Stimulated activated naive CD8-positive, alpha-beta T cell treated with anti-CD3 and anti-CD28 coated beads, Interleukin-15, Interleukin-2, amounts not matched to agents 100 U/mL and 50 U/mL, for 24 hours (primary cell): ENCODE measurements around the gene PHF3.
"Not testable (repeated sequence)": the region's sequence is repeated elsewhere in the genome, so short reads cannot be mapped to it uniquely, and the experiment has no call there.

ENCODE experiments used
- ATAC-seq: fragments of 150-1000 bp; cut with Tn5 transposase; one replicate; pipeline ENCODE4 v1.10.0; 2021
- DNase-seq: peaks from one replicate; pipeline ENCODE4 v3.0.0; 2021

The PHF3 gene

GRCh38 chr6:63706630-63707029 is 71.0 kb downstream of the PHF3 start:
- ATAC-seq (no peak), DNase-seq (no peak)

DNA sequence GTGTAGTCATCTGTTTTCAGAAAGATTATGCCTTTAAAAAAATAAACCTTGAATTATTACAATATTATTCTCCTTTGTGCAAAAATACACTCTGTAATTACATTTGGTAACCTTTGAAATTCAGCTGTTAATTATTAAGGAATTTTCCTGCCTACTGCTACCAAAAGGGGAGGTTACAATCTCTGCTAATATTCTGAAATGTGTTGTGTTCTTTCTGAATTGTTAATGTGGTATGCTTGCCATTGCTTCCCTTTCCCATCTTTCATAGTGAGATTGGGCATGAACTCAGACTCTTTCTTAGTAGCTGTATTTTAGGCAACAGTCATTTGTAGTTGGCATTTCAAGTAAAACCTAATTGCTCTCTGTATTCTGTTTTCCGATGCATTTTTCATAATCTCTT is 73.0 kb downstream of the PHF3 start:
- no peak for DNase-seq
- ATAC-seq: no peak

DNA sequence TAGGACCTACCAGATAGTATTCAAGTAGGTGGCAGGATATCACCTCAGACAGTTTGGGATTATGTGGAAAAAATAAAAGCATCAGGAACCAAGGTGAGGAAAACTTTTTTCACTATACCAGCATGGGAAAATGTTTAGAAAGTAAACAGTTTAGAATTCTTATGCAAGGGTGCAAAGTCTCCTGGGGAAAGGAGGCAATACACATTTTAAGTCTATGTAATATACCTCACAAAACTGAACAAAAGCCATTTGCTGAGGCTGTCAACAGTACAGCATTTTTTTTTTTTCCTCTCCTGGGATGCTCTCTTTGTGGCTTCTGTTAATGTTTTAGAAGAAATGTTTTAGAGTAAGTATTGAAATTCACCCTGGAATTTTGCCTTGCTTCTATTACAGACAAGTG is 73.5 kb downstream of the PHF3 start:
- ATAC-seq (no peak), DNase-seq (no peak)

DNA sequence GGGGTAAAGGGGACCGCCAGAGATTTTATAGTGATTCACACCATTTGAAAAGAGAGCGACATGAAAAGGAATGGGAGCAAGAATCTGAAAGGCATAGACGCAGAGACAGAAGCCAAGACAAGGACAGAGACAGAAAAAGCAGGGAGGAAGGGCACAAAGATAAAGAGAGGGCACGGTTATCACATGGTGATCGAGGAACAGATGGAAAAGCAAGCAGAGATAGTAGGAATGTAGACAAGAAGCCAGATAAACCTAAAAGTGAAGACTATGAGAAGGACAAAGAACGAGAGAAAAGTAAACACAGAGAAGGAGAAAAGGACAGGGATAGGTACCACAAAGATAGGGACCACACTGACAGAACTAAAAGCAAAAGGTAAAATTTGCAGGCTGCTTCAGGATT is 77.7 kb downstream of the PHF3 start:
- ATAC-seq (no peak), DNase-seq (no peak)

DNA sequence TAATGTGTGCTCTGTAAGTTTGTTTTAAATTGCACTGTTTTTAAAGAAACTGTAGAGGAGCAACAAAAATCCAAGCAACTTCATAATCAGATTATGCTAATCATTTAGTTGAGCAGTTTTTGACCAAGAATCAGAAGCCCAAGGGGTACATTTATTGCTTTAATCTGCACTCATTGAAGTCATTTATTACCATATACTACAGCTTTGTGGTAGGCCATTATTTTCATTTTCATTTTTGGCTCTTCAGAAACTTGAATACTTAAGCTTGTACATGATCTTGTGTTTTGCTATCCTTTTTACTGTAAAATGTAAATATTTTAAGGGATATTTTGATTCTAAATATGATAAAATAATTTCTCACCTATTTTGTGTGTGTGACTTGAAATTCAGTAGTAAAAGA is 78.5 kb downstream of the PHF3 start:
- DNase-seq (no peak), ATAC-seq (no peak)

DNA sequence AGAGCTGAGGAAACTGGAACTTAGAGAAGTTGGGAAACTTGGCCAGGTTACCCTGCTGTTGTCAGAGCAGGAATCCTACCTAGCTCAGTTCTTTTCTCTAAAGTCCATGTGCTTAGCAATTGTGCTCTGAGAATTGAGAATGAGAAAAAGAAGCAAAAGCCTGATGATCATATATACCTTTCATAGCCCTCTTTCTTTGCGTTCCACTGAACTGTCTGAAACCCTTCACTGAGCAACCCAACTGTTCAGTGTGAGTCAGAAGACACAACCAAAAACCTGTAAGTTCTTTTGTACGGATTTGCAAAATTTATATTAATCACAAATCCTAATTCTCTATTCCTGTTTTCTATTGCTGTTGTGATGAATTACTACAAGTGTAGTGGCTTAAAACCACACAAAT is 80.6 kb downstream of the PHF3 start:
- ATAC-seq (no peak), DNase-seq (no peak)

GRCh38 chr6:63721181-63721580 is 85.6 kb downstream of the PHF3 start:
- no peak for ATAC-seq
- no peak for DNase-seq

DNA sequence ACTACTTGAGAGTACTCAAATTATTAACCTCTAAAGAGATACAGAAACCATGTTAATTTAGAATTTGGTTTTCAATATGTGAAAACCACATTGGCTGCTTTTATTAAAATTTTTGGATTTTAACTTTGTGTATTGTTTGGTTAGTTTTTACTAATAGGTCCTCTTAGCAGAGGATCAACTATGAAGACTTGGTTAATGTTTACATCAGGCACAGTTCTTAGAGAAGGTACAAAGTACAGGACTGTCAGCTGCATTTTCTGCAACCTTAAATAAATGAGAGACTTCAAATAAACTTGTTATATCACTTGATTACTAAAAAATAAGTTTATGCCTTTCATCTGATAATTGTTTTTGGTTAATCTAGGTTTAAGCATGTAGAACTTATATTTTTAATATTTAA is 89.1 kb downstream of the PHF3 start:
- no peak for DNase-seq
- ATAC-seq: no peak

GRCh38 chr6:63730311-63730710 is 94.7 kb downstream of the PHF3 start:
- DNase-seq (no peak), ATAC-seq (no peak)

DNA sequence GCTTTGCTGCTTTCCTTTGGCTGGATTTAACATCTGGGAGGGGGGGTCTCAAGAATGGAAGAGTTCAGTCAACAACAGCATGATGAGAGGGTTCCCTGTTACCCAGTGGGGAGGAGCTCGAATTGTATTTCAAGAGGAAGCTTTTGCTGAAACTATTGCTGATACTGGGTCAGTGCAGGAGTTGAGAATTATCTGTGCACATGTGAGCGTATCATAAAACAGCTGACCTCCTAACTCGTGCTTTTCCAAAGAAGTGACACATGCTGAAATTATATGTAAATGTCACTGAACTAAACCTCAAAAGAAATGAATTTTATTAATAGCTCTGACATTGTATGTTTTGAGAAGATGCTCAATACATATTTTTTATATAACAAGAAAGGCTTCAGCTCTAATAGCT is 96.3 kb downstream of the PHF3 start:
- ATAC-seq: no peak
- no peak for DNase-seq

- no peak for DNase-seq
- no peak for ATAC-seq
Measured at GRCh38 chr6:63732336-63732735, 96.7 kb downstream of the PHF3 start.

- DNase-seq (no peak), ATAC-seq (no peak)
Measured at GRCh38 chr6:63734923-63735322, 99.3 kb downstream of the PHF3 start.

DNA sequence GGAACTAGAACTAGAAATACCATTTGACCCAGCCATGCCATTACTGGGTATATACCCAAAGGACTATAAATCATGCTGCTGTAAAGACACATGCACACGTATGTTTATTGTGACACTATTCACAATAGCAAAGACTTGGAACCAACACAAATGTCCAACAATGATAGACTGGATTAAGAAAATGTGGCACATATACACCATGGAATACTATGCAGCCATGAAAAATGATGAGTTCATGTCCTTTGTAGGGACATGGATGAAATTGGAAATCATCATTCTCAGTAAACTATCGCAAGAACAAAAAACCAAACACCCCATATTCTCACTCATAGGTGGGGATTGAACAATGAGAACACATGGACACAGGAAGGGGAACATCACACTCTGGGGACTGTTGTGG is 102.6 kb downstream of the PHF3 start:
- DNase-seq, ATAC-seq: not testable (repeated sequence)

DNA sequence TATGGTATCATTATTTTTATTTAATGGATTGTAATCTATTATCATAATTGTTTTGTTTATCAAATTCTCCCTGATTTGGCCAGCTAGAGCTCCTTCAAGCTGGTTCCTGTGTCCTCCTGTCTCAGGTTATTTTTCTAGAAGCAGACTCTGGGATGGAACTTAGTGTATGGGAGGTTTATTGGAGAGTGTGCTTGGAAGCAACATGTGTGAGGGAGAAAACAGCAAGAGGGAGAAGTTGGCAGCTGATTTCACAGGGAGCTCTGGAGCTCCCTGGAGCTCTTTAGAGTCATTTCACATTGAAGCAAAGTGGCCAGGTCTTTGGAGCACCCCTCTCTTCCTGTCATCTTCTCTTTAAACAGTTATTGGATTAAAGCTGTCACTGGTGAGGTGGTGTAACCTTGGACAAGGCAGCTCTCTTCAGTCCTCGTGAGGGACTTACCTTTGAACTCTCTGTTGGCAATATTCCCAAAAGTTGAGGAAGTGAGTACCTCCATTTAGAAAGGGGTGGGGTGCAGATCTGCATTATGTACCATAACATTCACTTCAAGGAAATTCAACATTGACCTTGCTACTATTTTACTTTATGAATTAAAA is 103.6 kb downstream of the PHF3 start:
- ATAC-seq (no peak), DNase-seq (no peak)

DNA sequence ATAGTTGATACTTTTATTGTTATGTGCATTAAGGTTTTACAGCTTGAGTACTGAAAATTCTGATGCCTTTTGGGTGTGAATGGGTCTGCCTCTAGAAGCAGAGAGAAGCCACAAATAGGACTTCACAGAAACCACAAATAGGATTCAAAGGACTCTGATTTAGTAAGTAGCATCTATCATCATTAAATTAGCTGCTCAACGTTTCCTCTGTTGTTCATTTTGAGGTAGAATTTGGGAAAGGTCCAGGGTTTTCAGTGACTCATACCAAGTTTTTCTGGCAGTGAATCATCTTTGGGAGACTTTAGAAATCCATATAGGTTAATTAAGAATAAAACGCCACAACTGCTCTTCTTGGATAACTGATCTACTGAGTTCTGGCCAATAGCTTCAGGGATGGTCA is 105.1 kb downstream of the PHF3 start:
- ATAC-seq (no peak), DNase-seq (no peak)

DNA sequence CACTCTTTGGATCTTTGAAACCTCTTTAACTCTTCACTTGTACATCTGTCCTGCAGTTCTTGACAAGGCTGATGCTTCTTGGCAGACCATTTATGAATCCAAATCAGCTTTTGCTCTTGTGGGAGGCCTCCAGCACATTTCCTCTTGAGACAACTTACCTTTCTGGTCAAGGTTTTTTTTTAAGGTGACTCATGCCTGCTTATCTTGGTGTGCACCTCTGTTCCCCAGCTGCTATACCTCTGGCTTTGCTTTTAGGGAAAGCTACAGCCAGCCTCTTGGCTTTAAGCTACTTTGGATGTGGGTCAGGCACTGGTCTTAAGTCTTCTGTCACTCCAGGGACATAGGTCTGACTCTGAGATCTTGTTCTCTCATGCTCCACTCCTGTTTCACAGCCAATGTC is 106.5 kb downstream of the PHF3 start:
- DNase-seq (no peak), ATAC-seq (no peak)

DNA sequence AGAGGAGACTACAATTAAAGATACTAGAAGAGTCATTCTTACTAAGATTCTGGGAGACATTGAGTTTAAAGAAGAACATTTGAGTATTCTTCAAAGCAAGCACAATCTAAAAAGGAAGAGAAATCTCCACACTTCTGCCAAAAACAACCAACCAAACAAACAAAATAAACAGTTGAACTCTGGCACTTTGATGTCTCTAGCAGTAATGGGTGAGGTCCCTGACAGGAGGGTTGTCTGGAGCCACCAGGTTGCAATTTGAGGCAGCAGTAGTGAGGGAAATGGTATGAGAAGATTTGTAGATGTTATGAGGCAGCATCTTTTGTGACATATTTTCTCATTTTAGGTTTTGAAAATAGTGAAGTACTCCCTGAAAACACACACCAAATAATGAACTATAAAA is 108.1 kb downstream of the PHF3 start:
- no peak for DNase-seq
- no peak for ATAC-seq

DNA sequence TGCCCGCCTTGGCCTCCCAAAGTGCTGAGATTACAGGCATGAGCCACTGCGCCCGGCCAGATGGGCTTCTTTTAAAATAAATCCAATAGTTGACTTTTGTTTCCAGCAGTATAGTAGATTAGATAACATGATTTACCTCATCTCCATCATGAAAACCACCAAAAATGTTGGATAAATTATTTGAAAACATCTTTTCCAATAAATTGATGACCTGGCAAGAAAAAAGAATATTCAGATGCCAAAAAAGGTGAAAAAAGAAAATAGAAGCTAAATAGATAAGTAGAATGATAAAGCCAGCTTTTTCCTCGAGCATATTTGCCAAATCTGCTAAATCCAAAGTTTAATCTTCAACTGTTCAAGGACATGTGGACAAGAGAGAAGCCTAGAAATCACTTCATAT is 109.2 kb downstream of the PHF3 start:
- DNase-seq: no peak
- ATAC-seq: no peak

DNA sequence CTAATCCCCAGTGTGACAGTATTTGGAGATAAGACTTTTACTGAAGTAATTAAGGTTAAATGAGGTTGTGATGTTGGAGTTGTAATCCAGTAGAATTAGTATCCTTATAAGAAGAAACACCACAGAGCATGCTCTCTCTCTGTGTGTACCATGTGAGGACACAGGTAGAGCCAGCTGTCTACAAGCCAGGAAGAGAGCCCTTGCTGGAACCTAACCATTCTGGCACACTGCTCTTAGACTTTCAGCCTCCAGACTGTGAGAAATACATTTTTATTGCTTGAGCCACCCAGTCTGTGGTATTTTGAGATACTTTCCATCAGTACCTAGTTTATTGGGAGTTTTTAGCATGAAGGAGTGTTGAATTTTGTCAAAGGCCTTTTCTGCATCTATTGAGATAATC is 110.2 kb downstream of the PHF3 start:
- DNase-seq (no peak), ATAC-seq (no peak)

DNA sequence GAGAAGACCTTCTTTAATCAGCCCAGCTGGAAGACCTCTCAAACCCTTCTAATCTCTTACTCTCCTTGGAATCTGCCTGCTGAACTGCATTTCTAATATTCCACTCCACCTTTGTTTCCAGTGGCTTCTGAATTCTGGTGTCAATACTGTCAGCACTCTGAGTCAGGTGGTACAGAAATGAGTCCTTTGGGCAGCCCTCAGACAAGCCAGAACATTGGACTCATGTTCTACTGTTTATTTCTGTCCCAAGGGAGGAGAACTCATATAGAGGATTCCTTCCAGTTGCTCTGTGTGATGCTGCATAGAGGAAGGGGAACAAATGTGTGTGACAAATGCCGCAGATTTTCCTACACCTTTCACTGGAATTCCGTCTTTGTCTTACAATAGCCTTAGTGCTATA is 114.8 kb downstream of the PHF3 start:
- ATAC-seq (no peak), DNase-seq (no peak)

- DNase-seq, ATAC-seq: not testable (repeated sequence)
Measured at GRCh38 chr6:63757275-63757674, 121.7 kb downstream of the PHF3 start.

DNA sequence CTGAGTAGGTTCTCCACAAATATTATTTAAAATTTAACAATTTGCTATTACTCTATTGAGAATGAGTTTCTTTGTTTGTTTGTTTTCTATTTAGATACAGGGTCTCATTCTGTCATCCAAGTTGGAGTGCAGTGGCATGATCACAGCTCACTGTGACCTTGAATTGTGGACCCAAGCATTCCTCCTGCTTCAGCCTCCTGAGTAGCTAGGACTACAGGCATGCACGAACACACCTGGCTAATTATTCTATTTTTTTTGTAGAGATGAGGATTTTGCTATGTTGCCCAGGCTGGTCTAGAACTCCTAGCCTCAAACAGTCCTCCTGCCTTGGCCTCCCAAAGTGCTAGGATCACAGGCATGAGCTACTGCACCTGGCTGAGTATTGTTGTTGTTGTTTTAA is 122.2 kb downstream of the PHF3 start:
- no peak for DNase-seq
- ATAC-seq: no peak

GRCh38 chr6:63759605-63760105 is 124.1 kb downstream of the PHF3 start:
- DNase-seq: no peak

DNA sequence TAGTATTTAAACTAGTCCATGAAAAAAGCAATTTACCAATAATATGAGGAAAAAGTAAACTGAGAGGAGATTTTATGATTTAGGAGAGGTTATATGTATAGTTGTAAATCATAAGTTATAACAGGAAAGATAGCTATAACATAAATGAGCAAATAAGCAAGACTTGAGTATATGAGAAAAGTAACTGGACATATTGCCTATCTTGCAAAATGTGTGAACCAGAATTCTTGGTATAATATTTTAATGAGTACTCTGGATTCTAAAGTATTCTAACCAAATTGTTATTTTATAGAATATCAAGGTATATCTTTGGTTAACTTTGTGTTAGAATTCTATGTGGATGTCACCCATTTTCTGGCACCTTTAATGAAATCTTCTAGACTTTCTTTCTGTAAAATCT is 124.6 kb downstream of the PHF3 start:
- ATAC-seq (no peak), DNase-seq (no peak)

More at GRCh38 chr6:63759605-63760105, 124.1 kb downstream of the PHF3 start:
- no peak for ATAC-seq
